CD4-positive, alpha-beta T cell (primary cell): ENCODE results near the gene FOSL1. TPM values are rescaled to one million over a fixed set of nuclear protein-coding genes. Genes with fewer than 3 reads are reported as not detected.

Experiments used
- ATAC-seq: fragments of 200-7000 bp; cut with Tn5 transposase; one replicate; pipeline ENCODE4 v1.10.0; 2022; ENCODE audit warnings: mild to moderate bottlenecking; ENCODE audit not compliant: poor library complexity
- CTCF ChIA-PET: fragments of 350-600 bp; sonication (Branson Sonifier 250); formaldehyde crosslinking; loops from one replicate; lab custom pipeline; 2021; ENCODE audit warnings: antibody characterized with exemption, inconsistent platforms; lab: Charles Lee
- POLR2A ChIA-PET: fragments of 350-600 bp; sonication (Branson Sonifier 250); formaldehyde crosslinking; loops from one replicate; lab custom pipeline; 2021; ENCODE audit warnings: antibody characterized with exemption, inconsistent platforms; lab: Charles Lee
- DNase-seq, 14 experiments: peaks; one replicate each; pipeline ENCODE4 v3.0.0-alpha.2; 2013 to 2020; ENCODE audit warnings: mixed read lengths in 2 of 14
- H3K27ac ChIP-seq, 2 donors: one replicate each; pipeline versions ENCODE4 v1.5.1 to v1.7.0; 2013; ENCODE audit warnings: low read length in 2 of 2, low read depth in 1 of 2, mild to moderate bottlenecking in 1 of 2
- H3K27me3 ChIP-seq, 2 experiments: 1 replicate in 1 of 2; 2 replicates in 1 of 2; pipeline versions ENCODE4 v1.6.1 to v1.7.0; 2013; ENCODE audit warnings: low read length in 2 of 2, control low read depth in 1 of 2, mild to moderate bottlenecking in 1 of 2, moderate library complexity in 1 of 2; ENCODE audit not compliant: insufficient read depth in 2 of 2, control insufficient read depth in 1 of 2
- H3K36me3 ChIP-seq: one replicate; pipeline ENCODE4 v1.6.1; 2013; ENCODE audit warnings: low read length, control low read depth; ENCODE audit not compliant: insufficient read depth
- H3K4me1 ChIP-seq: one replicate; pipeline ENCODE4 v1.6.1; 2013; ENCODE audit warnings: low read length, control low read depth; ENCODE audit not compliant: insufficient read depth
- H3K4me3 ChIP-seq: one replicate; pipeline ENCODE4 v1.5.1; 2013; ENCODE audit warnings: mild to moderate bottlenecking, low read length, moderate library complexity
- H3K9me3 ChIP-seq, 2 experiments: 1 replicate in 1 of 2; 2 replicates in 1 of 2; pipeline versions ENCODE4 v1.6.1 to v1.7.0; 2013; ENCODE audit warnings: low read length in 2 of 2, mild to moderate bottlenecking in 2 of 2, control low read depth in 1 of 2, moderate library complexity in 1 of 2; ENCODE audit not compliant: control insufficient read depth in 1 of 2, insufficient read depth in 1 of 2
- H3K27ac Mint-ChIP-seq: one replicate; pipeline ENCODE4 v1.8.0; 2020; ENCODE audit warnings: mixed read lengths
- H3K27me3 Mint-ChIP-seq: one replicate; pipeline ENCODE4 v1.8.0; 2021; ENCODE audit warnings: mixed read lengths
- H3K36me3 Mint-ChIP-seq: one replicate; pipeline ENCODE4 v1.8.0; 2021; ENCODE audit warnings: low read depth, mixed read lengths
- H3K4me1 Mint-ChIP-seq: one replicate; pipeline ENCODE4 v1.8.0; 2021; ENCODE audit warnings: low read depth, mixed read lengths
- H3K4me3 Mint-ChIP-seq: one replicate; pipeline ENCODE4 v1.8.0; 2020; ENCODE audit warnings: mild to moderate bottlenecking, mixed read lengths
- H3K9me3 Mint-ChIP-seq: one replicate; pipeline ENCODE4 v1.8.0; 2020; ENCODE audit warnings: mixed read lengths
- CTCF ChIP-seq: fragments of 200-600 bp; IDR thresholded peaks from one replicate; pipeline ENCODE4 v1.8.0; 2022; ENCODE audit warnings: antibody characterized with exemption, mild to moderate bottlenecking
- intact Hi-C, 2 experiments: fragments of 100-400 bp; cut with DNase I in 1 of 2; cut with micrococcal nuclease in 1 of 2; formaldehyde crosslinking; loops; one replicate each; pipeline versions ENCODE4 v1.15.1 to v1.9.0; 2023 to 2025; cut with DNase I, micrococcal nuclease
- total RNA-seq, 174 experiments: library from RNA in 2 of 174; stranded (reverse) in 2 of 174; gene quantifications; one replicate each; pipeline ENCODE4 v1.2.3 and lab custom pipeline; 2021 to 2026

Gene FOSL1
- total RNA-seq, 2 experiments from 2014 or later = 1.8 to 2.2 TPM

GRCh38 chr11:65852508-65853245 is 47.5 kb downstream of the FOSL1 start:
- Mint-ChIP-seq H3K27me3 (no peaks in the 10 kb centered on the region), H3K4me3 (no peak overlapping the region), H3K36me3 (peaks cover 56% of the 10 kb centered on the region), H3K27ac (no peak overlapping the region), H3K9me3 (no peaks in the 10 kb centered on the region), H3K4me1 (peaks cover 27% of the 10 kb centered on the region)
- no peak for ATAC-seq
- ChIA-PET POLR2A (interaction anchor here (1.7 to 2.8 kb wide), 2 partner anchors 20 to 38 kb away, joined by 4 to 9 read pairs; partner anchors contain the start of gene CCDC85B), CTCF (no interaction called here)
- Histone ChIP-seq H3K36me3 (peaks cover 58% of the 10 kb centered on the region), H3K27ac (no peak overlapping the region), H3K4me1 (peaks cover 40% of the 10 kb centered on the region), H3K4me3 (no peak overlapping the region), H3K9me3 (peaks cover 7 to 23% of the 10 kb centered on the region in 2 experiments), H3K27me3 (no peaks in the 10 kb centered on the region)
- intact Hi-C loops = loop anchor here in 1 of 2 experiments (10.0 kb wide), 1 partner anchor 432 kb away; the partner anchor contains the start of gene YIF1A
- DNase-seq = peak in 1 of 14 experiments; percentile 32
- no peak for TF ChIP-seq CTCF

- Histone ChIP-seq H3K36me3 (peaks cover 58% of the 10 kb centered on the region), H3K4me3 (no peak overlapping the region), H3K4me1 (peaks cover 40% of the 10 kb centered on the region), H3K27me3 (no peaks in the 10 kb centered on the region), H3K27ac (no peak overlapping the region), H3K9me3 (peaks cover 7 to 23% of the 10 kb centered on the region in 2 experiments)
- no peak overlapping the region for H3K27ac Mint-ChIP-seq
- H3K9me3 Mint-ChIP-seq = no peaks in the 10 kb centered on the region
- ChIA-PET POLR2A (interaction anchor here (1.7 to 2.8 kb wide), 3 partner anchors 8 to 36 kb away, joined by 4 to 9 read pairs (median 9); partner anchors contain the start of genes FIBP and MUS81), CTCF (interaction anchor here (1.1 kb wide), 1 partner anchor 38 kb away, joined by 3 read pairs; no protein-coding TSS in a partner anchor)
- ATAC-seq (no peak), DNase-seq (peak in 1 of 14 experiments; percentile 26)
- no peaks in the 10 kb centered on the region for H3K27me3 Mint-ChIP-seq
- intact Hi-C loops = loop anchor here in 1 of 2 experiments (10.0 kb wide), 1 partner anchor 433 kb away; the partner anchor contains the start of gene YIF1A
- H3K36me3 Mint-ChIP-seq = peaks cover 56% of the 10 kb centered on the region
- H3K4me3 Mint-ChIP-seq = no peak overlapping the region
- H3K4me1 Mint-ChIP-seq = peaks cover 26% of the 10 kb centered on the region
- no peak for TF ChIP-seq CTCF
Measured at GRCh38 chr11:65851811-65852507, 48.2 kb downstream of the FOSL1 start.

GRCh38 chr11:65851083-65851579 is 49.1 kb downstream of the FOSL1 start:
- ChIA-PET CTCF (interaction anchor here (1.1 kb wide), 1 partner anchor 37 kb away, joined by 3 read pairs; no protein-coding TSS in a partner anchor), POLR2A (interaction anchor here (1.7 to 2.8 kb wide), 4 partner anchors 9 to 37 kb away, joined by 4 to 9 read pairs (median 9); partner anchors contain the start of genes FIBP, MUS81 and SNX32)
- peak in 1 of 14 experiments; percentile 49 for DNase-seq
- H3K36me3 Mint-ChIP-seq = peaks cover 48% of the 10 kb centered on the region
- no peaks in the 10 kb centered on the region for H3K27me3 Mint-ChIP-seq
- H3K4me3 Mint-ChIP-seq = no peak overlapping the region
- peaks cover 7 to 23% of the 10 kb centered on the region in 2 experiments for H3K9me3 ChIP-seq
- no peak for TF ChIP-seq CTCF
- H3K27ac Mint-ChIP-seq = no peak overlapping the region
- intact Hi-C loops = loop anchor here in 1 of 2 experiments (10.0 kb wide), 1 partner anchor 434 kb away; the partner anchor contains the start of gene YIF1A
- H3K4me1 Mint-ChIP-seq = peaks cover 18% of the 10 kb centered on the region
- ATAC-seq = no peak
- H3K36me3 ChIP-seq = peaks cover 53% of the 10 kb centered on the region
- H3K4me3 ChIP-seq = no peak overlapping the region
- H3K27ac ChIP-seq = no peak overlapping the region
- H3K4me1 ChIP-seq = peaks cover 32% of the 10 kb centered on the region
- no peaks in the 10 kb centered on the region for H3K9me3 Mint-ChIP-seq
- no peaks in the 10 kb centered on the region for H3K27me3 ChIP-seq
